ENCODE data around the gene SMCO2.

- TF ChIP-seq EP300 (IDR thresholded peaks at IDR 0.05; ENCODE audit: borderline replicate concordance in 1 of 2, control insufficient read depth in 1 of 2, low read depth in 2 of 2, low read length in 2 of 2) (no peak), JUNB (IDR thresholded peaks at IDR 0.05) (no peak), PML (IDR thresholded peaks at IDR 0.05; ENCODE audit: low read length) (no peak)
These were observed 88.8 kb downstream of the SMCO2 start for GRCh38 chr12:27535318-27535717.

All from GM12878 (cell line).